Liver (tissue), 3 donors: ENCODE results near the gene ZNF879.

Experiments
- ATF3 ChIP-seq: IDR thresholded peaks from 2 replicates; pipeline ENCODE4 v1.6.1; 2016; ENCODE audit warnings: antibody characterized with exemption
- CTCF ChIP-seq: fragments of 150-350 bp; IDR thresholded peaks from 2 replicates; pipeline ENCODE4 v1.5.1; 2017; ENCODE audit warnings: improper control_type of control experiment, low read depth, low read length; ENCODE audit not compliant: missing input control
- FOXA1 ChIP-seq: IDR thresholded peaks from 2 replicates; pipeline ENCODE4 v1.6.1; 2016; ENCODE audit warnings: antibody characterized with exemption
- REST ChIP-seq: IDR thresholded peaks from 2 replicates; pipeline ENCODE4 v1.6.1; 2016; ENCODE audit warnings: antibody characterized with exemption, mild to moderate bottlenecking
- SP1 ChIP-seq: IDR thresholded peaks from 2 replicates; pipeline ENCODE4 v1.6.1; 2018; ENCODE audit warnings: antibody characterized with exemption, mild to moderate bottlenecking
- YY1 ChIP-seq: IDR thresholded peaks from 2 replicates; pipeline ENCODE4 v1.6.1; 2016; ENCODE audit warnings: antibody characterized with exemption, mild to moderate bottlenecking
- TF ChIP-seq, protein P1 (sequence below): IDR thresholded peaks from 2 replicates; pipeline ENCODE4 v1.6.1; 2016; ENCODE audit warnings: antibody characterized with exemption
- donor health status: healthy.
- donor health status: healthy.

DNA sequence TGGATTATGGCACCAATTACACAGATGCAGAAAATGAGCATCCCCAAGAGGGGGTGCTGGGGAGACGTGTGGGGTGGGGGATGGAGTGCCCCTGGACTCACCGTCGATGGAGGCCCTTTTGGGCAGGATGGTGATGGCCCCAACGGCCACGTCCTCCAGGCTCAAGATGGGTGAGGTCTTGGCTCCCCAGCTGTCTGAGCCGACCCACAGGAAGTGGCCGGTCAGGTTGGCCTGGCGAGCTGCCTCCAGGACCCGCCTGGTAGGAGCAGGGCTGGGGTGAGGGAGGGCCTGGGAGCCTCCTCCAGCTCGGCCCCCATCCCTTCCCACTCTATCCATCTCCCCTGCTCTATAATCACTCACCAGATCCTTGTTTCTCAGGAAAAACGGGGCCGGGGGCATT lies 33.1 kb upstream of the ZNF879 start:
- TF ChIP-seq REST (no peak), CTCF (no peak), FOXA1 (no peak), SP1 (no peak), YY1 (no peak), ATF3 (no peak)
- TF ChIP-seq, protein P1, sequence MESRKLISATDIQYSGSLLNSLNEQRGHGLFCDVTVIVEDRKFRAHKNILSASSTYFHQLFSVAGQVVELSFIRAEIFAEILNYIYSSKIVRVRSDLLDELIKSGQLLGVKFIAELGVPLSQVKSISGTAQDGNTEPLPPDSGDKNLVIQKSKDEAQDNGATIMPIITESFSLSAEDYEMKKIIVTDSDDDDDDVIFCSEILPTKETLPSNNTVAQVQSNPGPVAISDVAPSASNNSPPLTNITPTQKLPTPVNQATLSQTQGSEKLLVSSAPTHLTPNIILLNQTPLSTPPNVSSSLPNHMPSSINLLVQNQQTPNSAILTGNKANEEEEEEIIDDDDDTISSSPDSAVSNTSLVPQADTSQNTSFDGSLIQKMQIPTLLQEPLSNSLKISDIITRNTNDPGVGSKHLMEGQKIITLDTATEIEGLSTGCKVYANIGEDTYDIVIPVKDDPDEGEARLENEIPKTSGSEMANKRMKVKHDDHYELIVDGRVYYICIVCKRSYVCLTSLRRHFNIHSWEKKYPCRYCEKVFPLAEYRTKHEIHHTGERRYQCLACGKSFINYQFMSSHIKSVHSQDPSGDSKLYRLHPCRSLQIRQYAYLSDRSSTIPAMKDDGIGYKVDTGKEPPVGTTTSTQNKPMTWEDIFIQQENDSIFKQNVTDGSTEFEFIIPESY, result no peak
